HCT116 (cell line): ENCODE data around the gene MYO16. TPM values are rescaled to one million over a fixed set of nuclear protein-coding genes. Genes with fewer than 3 reads are reported as not detected.

Experiments used
- ATAC-seq: fragments of 200-7000 bp; cut with Tn5 transposase; 2 replicates; pipeline ENCODE4 v1.9.1; 2020; ENCODE audit warnings: mild to moderate bottlenecking, moderate library complexity
- BruUV-seq: library from RNA; stranded (reverse); fragments of 400-500 nt; replicated peaks from 2 replicates; lab custom pipeline; 2021; lab: Mats Ljungman, UMichigan
- CTCF ChIA-PET: fragments of 300-600 bp; sonication (Branson Sonifier 250); formaldehyde crosslinking; loops from one replicate; lab custom pipeline; 2021; ENCODE audit warnings: antibody characterized with exemption; lab: Charles Lee
- POLR2A ChIA-PET: fragments of 300-600, 350-600 bp; sonication (Branson Sonifier 250); formaldehyde crosslinking; loops from one replicate; lab custom pipeline; 2021; ENCODE audit warnings: antibody characterized with exemption; lab: Charles Lee
- RAD21 ChIA-PET, 2 experiments: fragments of 300-600 bp; sonication (Branson Sonifier 250); formaldehyde crosslinking; loops; one replicate each; lab custom pipeline; 2023; ENCODE audit warnings: low total read pairs in 2 of 2; ENCODE audit not compliant: uncharacterized antibody in 2 of 2, unreplicated experiment in 2 of 2, low non-redundant PET in 1 of 2; lab: Charles Lee
- DNase-seq: peaks from one replicate; pipeline ENCODE4 v3.0.0-alpha.2; 2010; ENCODE audit warnings: low read depth, low spot score
- H2AFZ ChIP-seq: fragments of 200-600 bp; shearing (Covaris generic), sonication (generic); 2 replicates; pipeline ENCODE4 v1.6.1; 2017; ENCODE audit warnings: low read depth, mixed run types, mixed read lengths, antibody characterized with exemption, low read length; ENCODE audit not compliant: poor library complexity, severe bottlenecking
- H3K27ac ChIP-seq: 2 replicates; pipeline ENCODE4 v1.5.1; 2012; ENCODE audit warnings: low read depth, low read length
- H3K27me3 ChIP-seq: fragments of 200-600 bp; sonication (generic); 2 replicates; pipeline ENCODE4 v1.6.1; 2016; ENCODE audit warnings: mixed run types, low read length, mixed read lengths; ENCODE audit not compliant: insufficient read depth
- H3K36me3 ChIP-seq, 2 experiments: fragments of 200-500 bp in 1 of 2; fragments of 200-600 bp in 1 of 2; sonication (Bioruptor generic) in 1 of 2; sonication (generic) in 1 of 2; 2 replicates each; pipeline versions ENCODE4 v1.5.1 to v1.6.1; 2014 to 2016; ENCODE audit warnings: low read length in 2 of 2, inconsistent platforms in 1 of 2, mixed read lengths in 1 of 2, mixed run types in 1 of 2; ENCODE audit not compliant: insufficient read depth in 2 of 2, control insufficient read depth in 1 of 2
- H3K4me1 ChIP-seq, 2 experiments: fragments of 200-600 bp in 1 of 2; sonication (generic) in 1 of 2; 2 replicates each; pipeline versions ENCODE4 v1.5.1 to v1.6.1; 2012 to 2017; ENCODE audit warnings: low read length in 2 of 2, inconsistent platforms in 1 of 2, mild to moderate bottlenecking in 1 of 2, mixed read lengths in 1 of 2, mixed run types in 1 of 2, moderate library complexity in 1 of 2; ENCODE audit not compliant: insufficient read depth in 2 of 2, control insufficient read depth in 1 of 2
- H3K4me2 ChIP-seq: fragments of 200-600 bp; sonication (generic); 2 replicates; pipeline ENCODE4 v1.6.1; 2017; ENCODE audit warnings: mixed run types, low read length, mixed read lengths
- H3K4me3 ChIP-seq, 2 experiments: fragments of 200-600 bp in 1 of 2; sonication (generic) in 1 of 2; replicated peaks in 1 of 2; 2 replicates each; pipeline ENCODE4 v1.5.1; 2011 to 2016; ENCODE audit warnings: low read length in 2 of 2, control low read depth in 1 of 2, low read depth in 1 of 2, mild to moderate bottlenecking in 1 of 2, mixed read lengths in 1 of 2, mixed run types in 1 of 2
- H3K79me2 ChIP-seq: fragments of 200-600 bp; sonication (generic); 2 replicates; pipeline ENCODE4 v1.6.1; 2017; ENCODE audit warnings: mild to moderate bottlenecking, mixed run types, low read length, moderate library complexity, mixed read lengths; ENCODE audit not compliant: insufficient read depth
- H3K9ac ChIP-seq: fragments of 200-600 bp; sonication (generic); 2 replicates; pipeline ENCODE4 v1.6.1; 2016; ENCODE audit warnings: low read length, mixed read lengths
- H3K9me2 ChIP-seq: fragments of 200-600 bp; sonication (generic), shearing (Covaris generic); 2 replicates; pipeline ENCODE4 v1.6.1; 2017; ENCODE audit warnings: mixed run types, mild to moderate bottlenecking, moderate library complexity; ENCODE audit not compliant: insufficient read depth
- H3K9me3 ChIP-seq, 2 experiments: fragments of 200-500 bp in 1 of 2; fragments of 200-600 bp in 1 of 2; sonication (Bioruptor generic) in 1 of 2; sonication (generic) in 1 of 2; 2 replicates each; pipeline ENCODE4 v1.6.1; 2014 to 2017; ENCODE audit warnings: low read length in 2 of 2, mixed read lengths in 2 of 2, inconsistent platforms in 1 of 2, low read depth in 1 of 2, mild to moderate bottlenecking in 1 of 2, mixed run types in 1 of 2, moderate library complexity in 1 of 2; ENCODE audit not compliant: control insufficient read depth in 1 of 2, insufficient read depth in 1 of 2
- H4K20me1 ChIP-seq: fragments of 200-600 bp; sonication (generic), shearing (Covaris generic); 2 replicates; pipeline ENCODE4 v1.6.1; 2017; ENCODE audit warnings: mixed run types, mild to moderate bottlenecking, moderate library complexity; ENCODE audit not compliant: insufficient read depth
- CBX3 ChIP-seq: IDR thresholded peaks from 2 replicates; pipeline ENCODE4 v1.6.1; 2012; ENCODE audit warnings: low read depth
- CEBPB ChIP-seq: IDR thresholded peaks from 2 replicates; pipeline ENCODE4 v1.6.1; 2012; ENCODE audit warnings: low read depth
- EGR1 ChIP-seq: IDR thresholded peaks from 2 replicates; pipeline ENCODE4 v1.6.1; 2012; ENCODE audit warnings: low read depth
- ELF1 ChIP-seq: IDR thresholded peaks from 2 replicates; pipeline ENCODE4 v1.6.1; 2012; ENCODE audit warnings: low read depth, borderline replicate concordance
- EZH2 ChIP-seq: fragments of 200-600 bp; sonication (generic); IDR thresholded peaks from 2 replicates; pipeline ENCODE4 v1.6.1; 2017; ENCODE audit warnings: antibody characterized with exemption, mixed run types
- EZH2phosphoT487 ChIP-seq: fragments of 200-600 bp; IDR thresholded peaks from 2 replicates; pipeline ENCODE4 v1.6.1; 2018; ENCODE audit warnings: antibody characterized with exemption, borderline replicate concordance
- FOSL1 ChIP-seq: IDR thresholded peaks from 2 replicates; pipeline ENCODE4 v1.6.1; 2012; ENCODE audit warnings: low read depth
- JUND ChIP-seq: IDR thresholded peaks from 2 replicates; pipeline ENCODE4 v1.6.1; 2012
- POLR2A ChIP-seq: IDR thresholded peaks from 2 replicates; pipeline ENCODE4 v1.7.0; 2011; ENCODE audit warnings: borderline replicate concordance; ENCODE audit not compliant: insufficient read depth, insufficient read length; ENCODE audit errors: extremely low read depth
- POLR2AphosphoS5 ChIP-seq: IDR thresholded peaks from 2 replicates; pipeline ENCODE4 v1.6.1; 2011; ENCODE audit warnings: mild to moderate bottlenecking, low read depth, low read length, moderate library complexity
- SRF ChIP-seq: IDR thresholded peaks from 2 replicates; pipeline ENCODE4 v1.6.1; 2012; ENCODE audit warnings: low read depth
- ZBTB33 ChIP-seq: IDR thresholded peaks from 2 replicates; pipeline ENCODE4 v1.6.1; 2011; ENCODE audit warnings: mild to moderate bottlenecking, low read length, moderate library complexity; ENCODE audit not compliant: insufficient replicate concordance; ENCODE audit errors: extremely low read depth
- ZFX ChIP-seq: fragments of 450-650 bp; IDR thresholded peaks from 2 replicates; pipeline ENCODE4 v1.6.1; 2017
- ZNF274 ChIP-seq: fragments of 200-500 bp; sonication (Bioruptor generic); IDR thresholded peaks from 2 replicates; pipeline ENCODE4 v1.6.1; 2014; ENCODE audit warnings: mild to moderate bottlenecking, low read depth, low read length, inconsistent platforms
- intact Hi-C: fragments of 100-400 bp; cut with micrococcal nuclease; formaldehyde crosslinking; loops from 2 replicates; pipeline ENCODE4 v1.10.0; 2022
- total RNA-seq: library from RNA; stranded (reverse); gene quantifications from one replicate; pipeline ENCODE4 v1.2.1, GENCODE V29; 2021; ENCODE audit not compliant: unreplicated experiment
- TF ChIP-seq, protein P1 (sequence below): IDR thresholded peaks from 2 replicates; pipeline ENCODE4 v1.6.1; 2012
- TF ChIP-seq, protein P2 (sequence below): IDR thresholded peaks from 2 replicates; pipeline ENCODE4 v1.6.1; 2012

The MYO16 gene
- total RNA-seq, 1 experiment from 2014 or later, result 0.07 TPM

- Histone ChIP-seq H3K4me2 (peak overlapping the region; percentile 21), H2AFZ (peak overlapping the region; percentile 10), H4K20me1 (no peaks in the 10 kb centered on the region; the same call in 1 of the 2 replicates), H3K36me3 (no peaks in the 10 kb centered on the region), H3K9ac (no peak overlapping the region), H3K27ac (no peak overlapping the region), H3K79me2 (no peaks in the 10 kb centered on the region), H3K4me1 (peaks cover 0 to 34% of the 10 kb centered on the region in 2 experiments; a peak in 3 of 4 replicates), H3K27me3 (no peaks in the 10 kb centered on the region), H3K4me3 (no peak overlapping the region), H3K9me3 (0 out of 4 replicates have a peak, but pooled peaks cover 0 to under 1% of the 10 kb centered on the region in 2 experiments), H3K9me2 (no peaks in the 10 kb centered on the region)
- ATAC-seq (peak; percentile 81), DNase-seq (peak; percentile 34)
- intact Hi-C loops, result no loop called here
- no TSS peak for BruUV-seq
- CTCF ChIA-PET, result no interaction called here
- no peak for TF ChIP-seq ZBTB33
- TF ChIP-seq EZH2phosphoT487, result no peak
- TF ChIP-seq ZFX, result no peak
- TF ChIP-seq SRF, result no peak
- no peak for TF ChIP-seq CEBPB
- TF ChIP-seq EZH2, result no peak
- TF ChIP-seq POLR2A, result no peak
- TF ChIP-seq ZNF274, result no peak
- TF ChIP-seq POLR2AphosphoS5, result no peak
- TF ChIP-seq, protein P1, sequence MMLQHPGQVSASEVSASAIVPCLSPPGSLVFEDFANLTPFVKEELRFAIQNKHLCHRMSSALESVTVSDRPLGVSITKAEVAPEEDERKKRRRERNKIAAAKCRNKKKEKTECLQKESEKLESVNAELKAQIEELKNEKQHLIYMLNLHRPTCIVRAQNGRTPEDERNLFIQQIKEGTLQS, result no peak
- no peak for TF ChIP-seq JUND
- no peak for TF ChIP-seq FOSL1
- no peak for TF ChIP-seq ELF1
- TF ChIP-seq EGR1, result no peak
- TF ChIP-seq, protein P2, sequence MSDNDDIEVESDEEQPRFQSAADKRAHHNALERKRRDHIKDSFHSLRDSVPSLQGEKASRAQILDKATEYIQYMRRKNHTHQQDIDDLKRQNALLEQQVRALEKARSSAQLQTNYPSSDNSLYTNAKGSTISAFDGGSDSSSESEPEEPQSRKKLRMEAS, result no peak
- TF ChIP-seq CBX3, result no peak
- POLR2A ChIA-PET, result no interaction called here
- RAD21 ChIA-PET, result no interaction called here
Measured at GRCh38 chr13:108834193-108834592, 204.8 kb downstream of the MYO16 start.
